Measurements from ENCODE around the gene CCDC178.
"Not testable (repeated sequence)": the region's sequence is repeated elsewhere in the genome, so short reads cannot be mapped to it uniquely, and the experiment has no call there.

Gene CCDC178

GRCh38 chr18:33350256-33350655 is 90.3 kb downstream of the CCDC178 start:
- no peak for DNase-seq

- not testable (repeated sequence) for DNase-seq
Measured at GRCh38 chr18:33339733-33340132, 100.8 kb downstream of the CCDC178 start.

- DNase-seq = no peak
Measured at GRCh38 chr18:33334781-33335180, 105.7 kb downstream of the CCDC178 start.

- no peak for DNase-seq
Measured at GRCh38 chr18:33330711-33331110, 109.8 kb downstream of the CCDC178 start.

- DNase-seq = no peak
Measured at GRCh38 chr18:33326975-33327374, 113.5 kb downstream of the CCDC178 start.

GRCh38 chr18:33317640-33318039 is 122.9 kb downstream of the CCDC178 start:
- no peak for DNase-seq

GRCh38 chr18:33316146-33316587 is 124.4 kb downstream of the CCDC178 start:
- DNase-seq = no peak

GRCh38 chr18:33307520-33307919 is 133.0 kb downstream of the CCDC178 start:
- DNase-seq = no peak

GRCh38 chr18:33304277-33304676 is 136.2 kb downstream of the CCDC178 start:
- DNase-seq = no peak

GRCh38 chr18:33291539-33291938 is 149.0 kb downstream of the CCDC178 start:
- DNase-seq = no peak

- DNase-seq = no peak
Measured at GRCh38 chr18:33288082-33288716, 152.3 kb downstream of the CCDC178 start.

- no peak for DNase-seq
Measured at GRCh38 chr18:33282709-33283333, 157.7 kb downstream of the CCDC178 start.

- no peak for DNase-seq
Measured at GRCh38 chr18:33282142-33282541, 158.4 kb downstream of the CCDC178 start.

GRCh38 chr18:33277431-33277830 is 163.1 kb downstream of the CCDC178 start:
- DNase-seq = no peak

- DNase-seq = no peak
Measured at GRCh38 chr18:33275843-33276242, 164.7 kb downstream of the CCDC178 start.

GRCh38 chr18:33270297-33270696 is 170.2 kb downstream of the CCDC178 start:
- no peak for DNase-seq

GRCh38 chr18:33269223-33269622 is 171.3 kb downstream of the CCDC178 start:
- no peak for DNase-seq

GRCh38 chr18:33264566-33264965 is 176.0 kb downstream of the CCDC178 start:
- no peak for DNase-seq

- no peak for DNase-seq
Measured at GRCh38 chr18:33239298-33239697, 201.2 kb downstream of the CCDC178 start.

- DNase-seq = no peak
Measured at GRCh38 chr18:33232318-33232626, 208.2 kb downstream of the CCDC178 start.

GRCh38 chr18:33231474-33232317 is 208.8 kb downstream of the CCDC178 start:
- peak; percentile 3 to 73 for DNase-seq

- no peak for DNase-seq
Measured at GRCh38 chr18:33212363-33212762, 228.2 kb downstream of the CCDC178 start.

GRCh38 chr18:33210575-33211189 is 229.8 kb downstream of the CCDC178 start:
- DNase-seq = peak; percentile 4 to 65

- no peak for DNase-seq
Measured at GRCh38 chr18:33205777-33206176, 234.7 kb downstream of the CCDC178 start.

Measured in NCI-H526 (cell line).